Stimulated activated CD4-positive, alpha-beta T cell treated with anti-CD3 and anti-CD28 coated beads, Interleukin-4, amount 100 ng/mL, for 48 hours (primary cell): Measurements from ENCODE around the gene DZANK1.
"Not testable (repeated sequence)": the region's sequence is repeated elsewhere in the genome, so short reads cannot be mapped to it uniquely, and the experiment has no call there.

Experiments used
- DNase-seq, 2 donors: peaks; one replicate each; pipeline ENCODE4 v3.0.0-alpha.2; 2020; ENCODE audit warnings: low read depth in 2 of 2

Gene DZANK1

DNA sequence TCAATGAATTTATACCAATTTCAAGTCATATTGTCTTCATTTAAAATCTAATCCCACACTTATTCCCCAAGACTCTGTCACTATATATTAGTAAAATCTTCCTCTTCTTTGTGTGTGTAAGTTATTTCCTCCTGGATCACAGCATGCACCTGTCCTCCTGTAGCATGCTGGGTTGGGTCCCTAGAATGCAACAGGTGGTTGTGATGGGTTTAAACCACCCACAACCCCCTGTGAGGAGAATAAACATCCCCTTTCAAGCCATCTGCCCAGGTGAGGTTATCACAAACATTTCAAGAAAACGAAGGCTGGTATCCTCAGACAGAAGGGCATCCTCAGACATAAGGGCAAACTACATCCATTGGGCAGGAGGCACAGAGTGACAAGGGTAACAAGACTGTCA lies 26.4 kb downstream of the DZANK1 start:
- no peak for DNase-seq

DNA sequence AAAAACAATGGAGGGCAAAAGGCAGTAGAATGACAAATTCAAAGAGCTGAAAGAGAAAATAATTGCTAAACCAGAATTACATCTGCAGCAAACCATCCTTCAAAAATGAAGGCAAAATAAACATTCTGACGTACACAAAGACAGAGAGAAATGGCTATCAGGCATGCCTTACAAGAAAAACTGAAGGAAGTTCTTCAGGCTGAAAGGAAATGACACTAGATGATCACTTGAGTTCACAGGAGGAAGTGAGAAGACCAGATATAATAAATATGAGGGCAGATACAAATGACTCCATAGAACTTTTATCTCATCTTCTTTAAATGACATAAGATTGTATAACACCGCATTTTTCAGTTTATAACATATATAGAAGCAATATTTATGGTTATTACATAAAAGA lies 30.0 kb downstream of the DZANK1 start:
- no peak for DNase-seq

DNA sequence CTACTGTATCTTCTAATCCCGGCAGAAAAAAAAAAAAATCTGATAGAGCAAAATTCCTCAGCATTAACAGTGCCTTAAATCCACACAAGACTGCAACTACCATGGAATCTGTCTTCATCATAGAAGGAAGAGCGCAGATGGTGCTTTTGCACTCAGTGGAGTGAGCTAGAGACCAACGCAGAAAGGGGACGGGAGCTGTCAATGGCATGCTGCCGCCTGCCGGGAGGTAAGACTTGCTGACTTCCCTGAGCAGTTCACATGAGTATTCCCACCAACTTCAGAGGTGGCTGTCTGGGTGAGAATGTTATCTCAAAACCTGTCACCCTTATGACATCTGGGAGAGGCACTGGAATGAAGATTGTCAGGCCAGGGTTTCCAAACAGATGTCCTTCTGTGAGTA lies 35.6 kb downstream of the DZANK1 start:
- no peak for DNase-seq

DNA sequence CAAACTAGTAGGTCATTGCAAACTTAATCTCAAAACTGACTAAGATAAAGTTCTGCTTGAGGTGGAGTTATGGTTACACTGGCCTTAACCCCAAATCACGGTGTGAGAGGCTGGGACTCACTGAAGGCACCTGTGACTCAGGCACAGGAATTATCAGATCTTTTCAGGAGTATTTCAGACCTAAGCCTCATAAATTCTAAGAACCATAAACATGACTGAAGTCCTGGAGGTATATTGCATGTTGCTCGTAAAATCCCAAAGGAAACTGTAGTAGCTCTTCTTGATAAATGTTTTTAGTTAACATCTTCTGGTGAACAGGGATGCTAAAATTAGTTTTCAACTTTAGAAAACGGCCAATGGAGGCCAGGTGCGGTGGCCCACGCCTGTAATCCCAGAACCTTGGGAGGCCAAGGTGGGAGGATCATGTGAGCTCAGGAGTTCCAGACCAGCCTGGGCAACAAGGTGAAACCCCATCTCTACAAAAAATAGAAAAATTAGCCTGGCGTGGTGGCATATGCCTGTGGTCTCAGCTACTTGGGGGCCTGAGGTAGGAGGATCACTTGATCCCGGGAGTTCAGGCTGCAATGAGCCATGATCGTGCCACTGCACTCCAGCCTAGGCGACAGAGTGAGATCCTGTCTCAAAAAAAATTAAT lies 36.5 kb downstream of the DZANK1 start:
- DNase-seq: no peak

DNA sequence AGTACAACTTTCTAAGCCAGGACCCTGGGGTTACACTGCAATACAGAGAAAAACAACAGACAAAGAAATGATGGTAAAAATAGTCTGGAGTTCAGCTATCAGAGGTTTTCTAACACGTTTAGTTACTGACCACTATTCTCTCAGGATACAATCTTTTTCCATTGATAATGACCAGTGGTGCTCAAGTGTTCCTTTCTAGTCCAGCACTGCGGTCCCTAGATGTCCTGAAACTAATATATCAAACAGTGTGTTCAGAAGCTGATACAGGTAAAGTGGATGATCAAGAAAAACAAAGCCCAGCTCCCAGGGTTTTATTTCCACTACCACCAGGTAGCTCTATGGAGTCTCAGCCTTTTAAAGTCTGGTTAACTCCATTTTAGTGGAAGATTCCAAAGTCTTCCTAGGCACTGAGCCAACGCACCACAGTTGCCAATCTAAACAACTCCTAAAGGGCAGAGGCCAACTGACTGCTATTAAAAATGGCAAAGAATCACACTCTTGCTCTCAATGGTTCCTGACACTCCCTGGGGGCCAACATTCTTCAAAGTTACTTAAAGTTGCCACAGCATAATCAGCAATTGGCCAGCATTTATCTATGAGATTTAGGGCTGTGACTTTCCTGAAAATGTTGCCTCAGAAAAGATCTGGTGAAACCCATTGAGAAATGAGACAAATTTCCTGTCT lies 38.2 kb downstream of the DZANK1 start:
- DNase-seq: no peak

DNA sequence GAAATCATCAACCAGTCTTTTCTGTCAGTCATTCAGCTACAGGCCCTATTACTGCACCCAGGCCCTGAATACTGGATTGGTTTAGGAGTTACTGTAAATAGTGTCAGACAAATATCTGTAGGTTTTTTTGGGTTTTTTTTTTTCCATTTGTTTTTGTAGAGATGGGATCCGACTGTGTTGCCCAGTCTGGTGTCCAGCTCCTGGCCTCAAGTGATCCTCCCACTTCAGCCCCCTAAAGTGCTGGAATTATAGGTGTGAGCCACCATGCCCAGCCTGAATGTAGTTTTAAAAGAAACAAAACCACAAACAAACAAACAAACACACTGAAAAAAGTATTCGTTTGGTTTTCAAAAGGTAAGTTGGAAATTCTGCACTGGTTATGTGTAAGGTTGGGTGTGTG lies 39.6 kb downstream of the DZANK1 start:
- no peak for DNase-seq

DNA sequence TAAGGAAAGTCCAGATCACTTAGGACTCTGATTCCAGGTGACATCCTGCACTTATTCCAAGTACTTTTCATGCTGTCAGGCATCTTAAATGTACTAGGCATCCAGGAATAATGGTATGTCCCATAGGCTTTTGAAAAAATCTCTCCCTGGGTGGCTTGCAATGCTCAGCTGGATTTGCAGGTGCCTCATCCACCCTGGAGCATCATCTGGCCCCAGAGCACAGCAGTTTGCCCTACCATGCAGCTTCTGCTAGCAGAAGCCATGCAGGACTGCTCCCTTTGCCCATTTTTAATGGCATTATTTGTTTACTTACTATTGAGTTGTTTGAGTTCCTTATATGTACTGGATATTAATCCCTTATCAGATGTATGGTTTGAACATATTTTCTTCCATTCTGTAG lies 45.2 kb downstream of the DZANK1 start:
- DNase-seq: no peak

DNA sequence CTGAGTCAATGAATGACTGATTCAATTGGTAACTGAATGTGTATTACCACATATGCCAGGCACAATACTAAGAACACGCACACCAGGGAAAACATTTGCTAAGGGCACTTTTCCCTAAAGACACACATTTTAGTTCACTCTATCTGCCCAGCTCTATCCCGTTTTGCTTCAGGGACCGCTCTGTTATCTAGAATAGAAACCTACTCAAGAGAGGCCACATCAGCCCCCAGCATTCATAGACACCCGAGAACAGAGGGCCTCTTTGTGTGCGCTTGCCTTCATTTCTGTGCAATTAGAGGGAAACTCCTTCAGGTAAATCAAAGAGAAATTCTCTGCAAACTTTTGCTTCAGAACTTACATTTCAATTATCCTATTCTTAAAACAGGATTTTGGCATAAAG lies 50.3 kb downstream of the DZANK1 start:
- DNase-seq: no peak

DNA sequence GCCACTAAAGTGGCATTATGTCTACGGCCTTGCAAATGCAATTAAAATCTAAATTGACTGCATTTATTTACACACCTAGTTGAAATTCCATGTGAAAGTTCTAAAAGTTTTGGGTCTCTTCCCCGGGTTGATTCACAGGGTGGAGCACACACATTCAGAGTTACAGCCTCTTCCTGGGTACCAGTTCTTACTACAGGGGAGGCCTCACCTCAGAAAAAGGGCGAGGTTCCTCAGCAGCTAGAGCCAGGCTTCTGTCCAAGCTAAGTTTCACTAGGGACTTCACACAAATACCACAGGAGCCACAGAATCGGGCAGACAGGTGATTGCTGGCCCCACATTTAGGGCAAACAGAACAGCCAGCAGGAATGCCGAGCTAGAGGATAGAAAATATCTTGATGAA lies 52.7 kb downstream of the DZANK1 start:
- no peak for DNase-seq

DNA sequence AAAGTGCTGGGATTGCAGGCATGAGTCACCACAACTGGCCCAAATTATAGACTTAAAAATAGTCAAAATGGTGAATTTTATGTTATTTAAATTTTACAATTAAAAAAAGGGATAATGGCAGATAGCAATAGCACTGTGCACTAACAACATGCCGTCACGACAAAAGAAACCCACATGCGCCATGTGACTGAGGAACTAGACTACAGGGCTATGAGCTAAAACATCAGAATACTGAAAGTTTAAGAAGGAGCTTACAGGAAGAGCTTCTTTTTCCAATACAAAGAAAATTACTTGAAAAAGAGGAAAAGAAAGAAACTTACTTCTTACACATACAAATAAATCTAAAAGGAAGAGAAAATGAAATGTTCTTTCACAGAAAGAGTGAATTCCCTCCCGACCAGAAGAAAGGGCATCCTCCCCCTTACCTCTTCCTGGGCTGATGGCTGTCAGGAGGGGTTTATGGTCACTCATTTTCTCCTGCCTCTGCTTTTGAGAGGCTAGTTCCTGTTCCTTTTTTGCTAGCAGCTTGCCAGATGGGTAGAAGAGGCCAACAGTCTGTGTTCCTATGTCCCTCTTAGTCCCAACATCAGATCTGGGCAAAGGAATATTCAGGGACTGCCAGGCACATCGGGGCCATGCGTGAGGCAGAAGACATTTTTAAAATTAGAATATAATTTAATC lies 54.5 kb downstream of the DZANK1 start:
- no peak for DNase-seq

DNA sequence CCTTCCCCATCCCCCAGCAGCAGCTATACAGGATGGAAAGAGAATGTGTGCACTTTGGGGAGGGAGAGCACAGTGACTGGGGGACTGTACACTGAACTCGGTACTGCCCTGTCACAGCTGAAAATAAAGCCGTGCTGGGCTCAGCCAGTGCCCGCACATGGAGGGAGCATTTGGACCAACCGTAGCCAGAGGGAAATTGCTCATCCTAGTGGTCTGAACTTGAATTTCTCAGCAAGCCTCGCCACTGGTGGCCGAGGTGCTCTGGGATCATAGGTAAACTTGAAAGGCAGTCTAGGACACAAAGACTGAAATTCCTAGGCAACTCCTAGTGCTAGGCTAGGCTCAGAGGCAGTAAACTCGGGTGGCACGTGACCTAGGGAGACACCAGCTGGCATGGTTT lies 61.0 kb downstream of the DZANK1 start:
- no peak for DNase-seq

DNA sequence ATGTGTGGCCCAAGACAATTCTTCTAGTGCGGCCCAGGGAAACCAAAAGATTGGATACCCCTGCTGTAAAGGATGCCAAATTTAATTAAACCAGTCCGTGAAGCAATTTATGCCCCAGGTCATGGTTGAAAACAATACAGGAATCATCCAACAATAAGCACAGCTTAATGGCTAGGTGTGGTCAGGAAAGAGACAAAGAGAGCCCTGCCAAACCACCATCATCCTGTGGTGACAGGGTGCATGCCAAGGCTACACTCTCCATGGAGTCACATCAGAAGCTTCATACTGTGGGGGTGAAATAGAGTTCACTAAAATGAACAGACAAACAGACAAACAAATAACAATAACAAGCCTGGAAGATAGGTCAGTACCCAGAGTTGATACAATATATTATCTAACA lies 62.7 kb downstream of the DZANK1 start:
- no peak for DNase-seq

DNA sequence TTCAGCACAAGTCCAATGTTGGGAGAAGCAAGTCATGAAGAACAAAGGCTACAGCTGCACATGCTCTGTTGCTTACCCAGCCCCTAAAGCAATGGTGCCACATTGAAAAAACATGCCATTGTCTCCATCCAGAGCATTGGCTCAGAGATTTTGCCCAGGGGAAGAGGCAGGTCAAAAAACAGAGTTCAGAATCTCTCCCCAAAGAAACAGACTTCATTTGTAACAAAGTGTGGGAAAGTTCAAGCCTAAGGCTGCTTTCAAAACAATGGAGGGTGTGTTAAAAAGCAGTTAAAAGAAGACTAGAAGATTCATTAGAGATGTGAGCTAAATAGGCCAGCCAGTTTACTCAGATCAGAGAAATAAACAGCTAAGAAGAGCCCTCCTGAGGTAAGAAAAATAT lies 63.6 kb downstream of the DZANK1 start:
- DNase-seq: no peak

DNA sequence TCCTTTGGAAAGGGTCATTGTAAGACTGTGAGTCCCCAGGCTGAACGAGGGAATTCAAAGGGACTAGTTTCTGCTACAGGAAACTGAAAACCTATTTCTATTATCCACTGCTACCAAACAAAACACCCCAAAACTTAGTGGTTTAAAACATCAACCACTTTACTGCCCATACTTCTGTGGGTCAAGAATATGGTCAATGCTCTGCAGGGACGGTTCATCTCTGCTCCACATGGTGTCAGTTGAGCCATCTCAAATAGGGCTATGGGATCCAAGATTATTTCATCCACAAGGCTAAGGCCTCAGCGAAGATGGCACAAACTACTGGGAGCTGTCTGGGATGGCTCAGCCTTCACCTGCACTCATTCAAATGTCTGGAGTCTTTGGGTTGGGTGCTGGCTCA lies 65.5 kb downstream of the DZANK1 start:
- no peak for DNase-seq

DNA sequence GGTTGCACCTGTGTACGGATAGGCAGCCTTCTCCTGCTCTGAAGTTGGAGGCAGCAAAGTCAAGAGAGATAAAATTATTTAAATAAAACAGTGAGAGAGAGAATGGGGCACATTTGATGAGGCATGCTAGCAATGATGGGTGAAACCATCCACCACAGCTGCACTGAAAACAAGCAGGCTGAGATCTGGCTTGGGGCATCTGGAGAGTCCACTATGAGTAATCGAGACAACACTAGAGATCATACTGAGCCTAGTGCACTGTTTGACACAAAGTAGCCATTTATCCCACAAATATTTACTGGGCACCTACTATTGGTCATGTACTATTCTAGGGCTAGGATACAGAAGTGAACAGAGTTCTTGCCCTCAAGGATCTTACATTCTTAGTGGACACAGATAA lies 66.4 kb downstream of the DZANK1 start:
- DNase-seq: no peak

DNA sequence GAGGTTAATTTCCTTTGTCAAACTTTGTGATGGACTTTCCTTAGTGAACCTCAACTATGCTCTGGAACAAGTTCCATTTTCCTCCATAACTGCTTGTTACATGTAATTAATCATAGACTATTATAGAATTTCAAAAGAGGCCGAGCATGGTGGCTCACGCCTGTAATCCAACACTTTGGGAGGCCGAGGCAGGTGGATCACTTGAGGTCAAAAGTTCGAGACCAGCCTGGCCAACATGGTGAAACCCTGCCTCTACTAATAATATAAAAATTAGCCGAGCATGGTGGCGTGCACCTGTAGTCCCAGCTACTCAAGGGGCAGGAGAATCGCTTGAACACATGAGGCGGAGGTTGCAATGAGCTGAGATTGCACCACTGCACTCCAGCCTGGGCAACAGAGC lies 68.1 kb downstream of the DZANK1 start:
- not testable (repeated sequence) for DNase-seq

DNA sequence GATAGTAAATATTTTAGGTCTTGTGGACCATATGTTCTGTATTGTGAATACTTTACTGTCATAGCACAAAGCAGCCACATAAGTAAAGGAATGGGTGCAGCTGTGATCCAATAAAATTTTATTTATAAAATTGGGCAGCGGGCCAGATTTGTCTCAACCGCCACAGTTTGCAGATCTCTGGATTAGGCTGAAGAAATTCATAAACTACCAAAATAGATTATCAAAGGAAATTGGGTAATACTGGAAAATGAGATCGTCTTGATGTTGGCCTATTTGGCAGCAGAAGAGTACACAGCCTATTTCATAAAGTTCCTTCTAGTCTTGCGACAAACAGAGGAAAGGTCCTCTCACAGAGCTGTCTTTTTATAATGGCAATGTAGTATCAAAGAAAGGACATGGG lies 69.8 kb downstream of the DZANK1 start:
- no peak for DNase-seq

DNA sequence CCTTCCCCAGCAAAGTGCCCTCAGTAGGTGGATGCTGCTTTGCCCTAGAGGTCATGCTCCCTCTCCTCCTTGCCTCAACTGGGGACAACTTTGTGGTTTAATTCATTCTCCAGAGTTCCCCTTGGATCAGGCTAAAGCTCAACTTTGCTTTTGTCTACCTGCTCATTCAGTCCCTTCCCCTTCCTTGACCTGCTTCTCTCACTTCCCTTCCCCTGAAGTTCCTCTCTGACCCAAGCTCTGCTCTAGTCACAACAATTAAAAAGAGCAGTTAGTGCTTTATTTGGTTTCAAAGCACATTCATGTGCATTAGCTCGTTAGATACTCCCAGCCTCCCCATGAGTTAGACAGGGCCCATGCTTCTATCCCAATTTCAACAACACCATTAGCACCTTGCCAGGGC lies 71.3 kb downstream of the DZANK1 start:
- DNase-seq: no peak

DNA sequence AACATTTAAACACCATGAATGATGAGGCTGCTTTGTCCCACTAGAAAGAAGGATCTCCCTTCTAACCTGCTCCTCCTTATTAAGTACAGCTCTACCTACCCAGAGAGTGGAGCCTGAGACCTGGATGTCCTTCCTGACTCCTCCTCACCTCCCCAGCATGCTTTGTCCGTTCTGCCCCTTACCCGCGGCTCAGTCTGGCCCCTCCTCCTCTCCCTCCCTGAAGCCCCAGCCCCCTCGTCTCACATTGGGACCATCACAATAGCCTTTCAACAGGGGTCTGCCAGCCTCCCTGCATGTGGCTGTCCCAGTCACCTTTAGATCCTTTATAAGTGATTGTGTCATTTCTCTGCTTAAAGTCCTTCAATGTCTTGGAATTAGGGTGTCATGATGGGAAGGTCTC lies 72.5 kb downstream of the DZANK1 start:
- DNase-seq: no peak

DNA sequence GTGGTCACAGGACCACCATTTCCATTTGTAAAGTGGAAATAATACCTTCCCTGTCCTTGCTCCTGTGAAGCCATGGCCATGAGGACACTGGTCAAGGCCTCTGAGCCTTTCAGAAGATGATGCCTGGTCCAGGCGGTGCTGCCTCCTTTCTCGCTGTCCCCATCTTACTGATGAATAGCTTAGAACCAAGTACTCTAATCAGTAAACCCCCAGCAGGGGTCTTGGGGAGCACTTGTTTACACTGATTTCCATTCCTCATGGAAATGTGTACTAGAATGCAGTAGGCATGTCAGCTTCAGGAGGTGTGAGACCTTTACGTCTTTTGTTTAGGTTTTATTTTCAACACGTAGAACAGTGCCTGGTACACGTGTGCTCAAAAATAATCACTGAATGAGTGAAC lies 75.1 kb downstream of the DZANK1 start:
- DNase-seq: no peak

DNA sequence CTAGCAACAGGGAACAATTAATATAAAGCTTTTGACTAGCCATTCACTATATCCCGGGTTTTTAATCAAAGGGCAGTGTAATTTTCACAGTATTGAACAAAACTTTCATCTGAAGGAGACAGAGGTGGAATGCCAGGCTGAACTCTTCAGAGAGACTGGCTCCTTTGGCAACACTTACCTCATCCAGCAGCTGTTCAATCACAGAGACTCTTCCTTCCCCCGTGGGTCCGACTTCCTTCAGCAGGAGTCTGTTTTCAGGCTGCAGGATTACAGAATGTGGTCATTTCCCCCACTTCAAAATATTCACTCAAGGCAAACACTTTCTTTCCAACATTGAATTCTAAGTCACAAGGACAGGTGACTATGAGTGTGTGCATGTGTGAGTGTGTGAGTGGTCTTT lies 76.6 kb downstream of the DZANK1 start:
- DNase-seq: no peak

DNA sequence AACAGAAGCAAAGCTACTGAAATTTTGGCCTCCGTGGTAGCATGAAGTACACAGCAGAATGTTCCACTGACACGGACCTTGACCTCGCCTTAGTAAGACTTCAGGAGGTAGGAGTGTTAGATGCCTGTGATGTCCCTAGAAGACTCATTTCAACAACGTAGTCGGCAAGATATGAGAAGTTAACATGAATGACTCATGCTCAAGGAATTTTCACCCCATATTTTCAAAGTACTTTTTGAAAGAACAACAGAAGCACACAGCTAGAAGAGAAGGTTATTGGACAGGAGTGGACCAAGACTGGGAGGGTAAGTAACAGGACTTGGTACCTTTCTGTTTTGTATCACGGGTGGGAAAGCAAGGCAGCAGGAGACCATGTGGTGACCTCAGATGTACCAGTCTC lies 78.0 kb downstream of the DZANK1 start:
- DNase-seq: no peak

DNA sequence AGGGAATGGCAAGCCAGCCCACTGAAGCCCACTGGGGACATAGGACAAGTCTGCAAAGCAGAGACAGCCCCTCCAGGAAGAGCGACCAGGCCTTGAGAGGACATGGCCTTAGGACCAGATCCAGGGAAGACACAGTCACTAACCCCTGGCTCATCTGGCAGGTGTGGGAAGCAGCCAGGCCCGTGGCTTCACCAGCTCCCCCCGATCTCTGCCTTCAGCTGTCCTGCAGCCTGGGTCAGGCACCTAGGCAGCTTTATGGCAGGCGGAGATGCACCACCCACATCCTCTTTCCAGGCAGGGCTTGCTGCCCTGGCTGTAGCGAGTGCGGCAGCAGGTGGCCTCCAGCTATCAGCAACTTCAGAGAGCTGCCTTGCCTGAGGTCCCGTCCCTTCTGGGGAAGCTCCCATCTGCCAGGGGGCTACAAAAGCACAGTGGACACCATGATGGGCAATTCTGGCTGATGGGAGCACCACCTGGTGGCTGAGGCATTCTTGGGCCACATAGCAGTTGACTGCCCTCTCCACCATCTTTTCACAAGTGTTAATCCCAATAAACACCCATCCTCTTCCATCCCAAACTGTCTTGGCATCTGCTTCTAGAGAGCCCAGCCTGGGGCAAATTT lies 85.8 kb downstream of the DZANK1 start:
- no peak for DNase-seq
